HG03039 (cell line): ENCODE measurements around the gene FAM193A.
"Not testable (repeated sequence)": the region's sequence is repeated elsewhere in the genome, so short reads cannot be mapped to it uniquely, and the experiment has no call there.

ENCODE experiments used
- ATAC-seq: cut with Tn5 transposase; IDR thresholded peaks from one replicate; pipeline ENCODE4 v1.9.1; 2021; ENCODE audit warnings: mild to moderate bottlenecking, moderate library complexity; ENCODE audit not compliant: unreplicated experiment

The FAM193A gene

DNA sequence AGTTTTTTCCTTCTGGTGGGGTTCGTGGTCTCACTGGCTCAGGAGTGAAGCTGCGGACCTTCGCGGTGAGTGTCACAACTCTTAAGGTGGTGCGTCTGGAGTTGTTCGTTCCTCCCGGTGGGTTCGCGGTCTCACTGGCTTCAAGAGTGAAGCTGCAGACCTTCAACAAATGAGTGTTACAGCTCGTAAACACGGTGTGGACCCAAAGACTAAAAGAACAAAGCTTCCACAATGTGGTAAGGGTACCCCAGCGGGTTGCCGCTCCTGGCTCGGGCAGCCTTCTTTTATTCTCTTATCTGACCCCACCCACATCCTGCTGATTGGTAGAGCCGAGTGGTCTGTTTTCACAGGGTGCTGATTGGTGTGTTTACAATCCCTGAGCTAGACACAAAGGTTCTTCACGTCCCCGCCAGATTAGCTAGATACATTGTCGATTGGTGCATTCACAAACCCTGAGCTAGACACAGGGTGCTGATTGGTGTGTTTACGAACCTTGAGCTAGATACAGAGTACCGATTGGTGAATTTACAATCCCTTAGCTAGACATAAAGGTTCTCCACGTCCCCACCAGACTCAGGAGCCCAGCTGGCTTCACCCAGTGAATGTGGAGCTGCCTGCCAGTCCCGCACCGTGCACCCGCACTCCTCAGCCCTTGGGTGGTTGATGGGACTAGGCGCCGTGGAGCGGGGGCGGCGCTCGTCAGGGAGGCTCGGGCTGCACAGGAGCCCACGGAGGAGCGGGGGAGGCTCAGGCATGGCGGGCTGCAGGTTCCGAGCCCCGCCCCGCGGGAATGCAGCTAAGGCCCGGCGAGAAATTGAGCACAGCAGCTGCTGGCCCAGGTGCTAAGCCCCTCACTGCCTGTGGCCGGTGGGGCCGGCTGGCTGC lies 226.3 kb downstream of the FAM193A start:
- ATAC-seq, result not testable (repeated sequence)

DNA sequence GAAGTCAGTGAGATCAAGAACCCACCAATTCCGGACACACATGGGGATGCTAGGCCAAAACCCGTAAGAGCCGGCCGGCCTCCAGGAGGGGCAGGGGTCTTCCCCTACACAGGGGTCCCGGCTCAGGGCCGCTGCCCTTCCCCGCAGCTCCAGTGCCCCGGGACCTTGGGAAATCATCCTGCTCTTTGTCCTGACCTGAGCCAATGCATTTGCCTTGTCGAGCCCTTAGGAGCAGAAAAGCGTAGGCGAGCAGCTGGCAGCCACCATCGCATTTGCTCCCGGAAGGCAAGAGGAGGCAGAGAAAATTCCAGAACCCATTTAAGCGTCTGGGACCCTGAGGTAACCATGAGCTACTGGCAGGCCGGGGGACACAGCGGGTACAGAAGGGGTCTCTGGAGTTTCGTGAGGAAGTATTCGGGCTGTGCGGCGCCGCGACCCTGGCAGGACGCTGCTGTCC lies 227.1 kb downstream of the FAM193A start:
- ATAC-seq, result no peak

DNA sequence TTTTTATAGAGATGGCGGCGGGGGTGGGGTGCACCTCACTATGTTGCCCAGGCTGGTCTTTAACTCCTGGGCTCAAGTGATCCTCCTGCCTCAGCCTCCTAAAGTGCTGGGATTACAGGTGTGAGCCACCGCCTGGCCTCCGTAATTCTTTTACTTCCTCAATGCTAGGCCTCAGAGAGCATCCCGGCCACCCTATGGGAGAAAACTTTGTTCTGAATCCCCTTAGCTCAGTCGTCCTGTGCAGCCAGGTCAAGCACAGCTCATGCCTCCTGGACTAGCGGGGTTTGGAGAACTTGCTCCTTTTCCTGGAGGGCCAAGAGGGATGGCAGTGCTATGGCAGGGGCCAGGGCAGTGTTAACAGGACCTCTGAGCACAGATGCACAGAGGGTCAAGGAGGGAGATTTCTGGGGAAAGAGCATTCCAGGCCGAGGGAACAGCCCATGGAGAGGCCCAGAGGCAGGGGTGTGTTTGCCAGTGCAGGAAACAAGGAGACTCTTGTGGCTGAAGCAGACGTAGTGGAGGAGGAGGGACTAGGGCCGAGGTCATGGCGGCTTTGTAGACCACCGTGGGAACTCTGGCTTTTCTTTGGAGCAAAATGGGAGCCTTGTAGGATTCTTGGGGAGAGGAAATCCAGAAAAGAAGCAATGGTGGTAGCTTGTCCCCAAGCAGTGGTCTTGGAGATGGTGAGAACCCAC lies 229.5 kb downstream of the FAM193A start:
- ATAC-seq, result no peak

DNA sequence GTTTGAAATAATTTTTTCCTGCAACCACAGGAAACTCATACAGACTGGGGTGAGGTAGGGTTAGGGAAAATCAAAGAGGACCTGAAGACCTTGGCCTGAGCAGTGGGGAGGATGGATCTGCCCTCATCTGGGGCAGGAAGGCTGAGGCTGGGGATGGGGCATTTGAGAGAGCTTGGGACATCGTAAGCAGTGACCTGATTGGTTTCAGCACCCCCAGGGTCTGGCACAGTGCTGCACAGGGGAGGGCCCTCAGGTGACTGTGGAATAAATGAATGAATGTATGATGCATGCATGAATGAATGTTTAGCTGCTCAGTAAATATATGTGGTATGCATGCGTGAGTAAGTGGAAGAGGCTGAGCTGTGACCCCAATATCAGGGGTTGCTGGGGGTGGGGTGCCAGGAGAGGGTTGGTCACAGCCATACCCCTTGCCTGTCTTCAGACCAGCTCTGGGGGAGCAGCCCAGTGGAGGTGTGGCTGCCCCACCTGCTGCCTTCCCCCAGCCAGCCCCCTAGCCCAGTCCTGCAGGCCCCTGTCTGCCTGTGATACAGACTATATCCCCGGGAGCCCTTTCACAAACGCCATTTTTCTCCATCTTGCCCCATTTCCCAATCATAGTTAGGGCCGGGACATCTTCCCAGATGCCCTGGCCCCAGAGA lies 230.7 kb downstream of the FAM193A start:
- no peak for ATAC-seq

DNA sequence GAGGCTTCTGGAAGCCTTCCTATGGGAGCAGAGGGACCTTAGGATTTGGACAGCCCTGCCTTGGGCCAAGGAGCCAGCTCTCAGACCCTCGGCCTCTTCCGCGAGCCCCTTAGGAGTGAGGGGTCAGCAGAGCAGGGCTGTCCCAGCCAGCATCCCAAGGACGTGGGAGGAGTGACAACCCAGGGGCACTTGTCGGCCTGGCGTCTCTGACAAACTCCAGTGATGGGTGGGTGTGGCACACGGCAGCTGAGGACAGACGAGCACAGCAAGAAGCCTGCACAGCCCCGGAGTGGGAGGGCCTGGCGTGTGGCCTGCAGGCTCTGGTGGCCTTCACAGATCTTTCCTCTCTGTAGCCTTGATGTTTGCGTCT lies 231.2 kb downstream of the FAM193A start:
- ATAC-seq, result no peak

DNA sequence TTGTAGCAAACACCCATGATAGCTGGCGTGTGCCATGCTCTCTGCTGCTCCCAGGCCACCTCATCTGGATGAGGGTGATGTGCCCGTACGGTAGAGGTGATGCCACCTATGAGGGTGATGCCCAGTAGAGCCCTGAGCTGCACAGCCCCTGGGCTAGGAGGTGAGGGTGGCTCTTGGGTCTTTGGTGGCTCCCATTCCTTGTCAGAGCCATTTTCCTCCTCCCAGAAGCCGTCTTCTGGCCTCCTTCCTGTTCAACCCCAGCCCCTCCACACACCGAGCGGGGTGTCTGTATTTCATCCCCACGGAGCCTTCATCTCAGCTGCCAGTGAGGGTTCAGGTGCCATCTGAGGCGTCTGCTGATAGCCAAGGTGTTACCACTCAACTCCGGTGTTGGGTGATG lies 231.7 kb downstream of the FAM193A start:
- ATAC-seq, result no peak

DNA sequence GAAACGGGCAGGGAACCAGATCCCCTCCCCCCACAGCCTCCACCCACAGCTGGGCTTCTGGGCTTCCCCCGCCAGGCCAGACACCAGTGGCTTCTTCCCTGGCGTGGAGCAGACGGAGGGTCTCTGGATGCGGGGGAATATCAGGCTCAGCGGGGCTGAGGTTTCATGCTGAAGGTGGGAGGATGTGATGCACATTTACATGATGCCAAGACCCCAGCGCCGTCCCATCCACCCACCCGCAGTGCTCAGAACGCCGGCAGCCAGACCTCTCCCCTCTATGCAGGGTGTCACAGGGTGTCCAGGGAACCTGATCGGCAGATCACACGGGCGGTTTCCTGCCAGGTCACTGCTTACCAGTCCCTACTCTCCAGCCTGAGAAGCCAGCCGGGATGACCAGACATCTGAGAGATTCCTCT lies 232.5 kb downstream of the FAM193A start:
- ATAC-seq, result no peak

DNA sequence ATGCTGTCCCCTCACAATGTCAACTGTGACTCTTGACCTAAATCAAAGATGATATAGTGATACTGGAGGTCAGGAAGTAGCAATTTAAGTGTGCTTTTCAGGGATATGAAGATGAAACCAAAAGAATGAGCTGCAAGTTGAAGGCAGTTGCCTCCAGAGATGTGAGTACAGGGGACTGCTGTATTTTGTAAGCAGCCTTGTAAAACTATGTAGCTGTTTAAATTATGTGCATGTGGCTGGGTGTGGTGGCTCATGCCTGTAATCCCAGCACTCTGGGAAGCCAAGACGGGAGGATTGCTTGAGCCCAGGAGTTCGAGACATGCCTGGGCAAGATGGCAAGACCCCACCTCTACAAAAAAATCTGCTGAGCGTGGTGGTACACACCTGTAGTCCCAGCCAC lies 234.8 kb downstream of the FAM193A start:
- no peak for ATAC-seq

DNA sequence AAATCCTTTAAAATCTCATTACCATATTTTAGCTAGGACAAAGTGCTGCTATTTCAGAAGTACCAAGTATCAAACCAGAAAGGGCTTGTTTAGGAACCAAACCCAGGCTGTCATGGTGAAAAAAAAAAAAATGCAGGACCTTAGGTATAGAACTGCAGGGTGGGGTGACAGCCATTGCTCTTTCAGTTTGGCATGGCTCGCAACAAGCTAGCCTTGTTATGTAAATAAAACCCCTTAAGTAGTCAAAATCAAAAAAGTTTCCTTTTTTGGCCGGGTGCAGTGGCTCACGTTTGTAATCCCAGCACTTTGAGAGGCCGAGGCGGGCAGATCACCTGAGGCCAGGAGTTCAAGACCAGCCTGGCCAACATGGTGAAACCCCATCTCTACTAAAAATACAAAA lies 244.2 kb downstream of the FAM193A start:
- not testable (repeated sequence) for ATAC-seq

DNA sequence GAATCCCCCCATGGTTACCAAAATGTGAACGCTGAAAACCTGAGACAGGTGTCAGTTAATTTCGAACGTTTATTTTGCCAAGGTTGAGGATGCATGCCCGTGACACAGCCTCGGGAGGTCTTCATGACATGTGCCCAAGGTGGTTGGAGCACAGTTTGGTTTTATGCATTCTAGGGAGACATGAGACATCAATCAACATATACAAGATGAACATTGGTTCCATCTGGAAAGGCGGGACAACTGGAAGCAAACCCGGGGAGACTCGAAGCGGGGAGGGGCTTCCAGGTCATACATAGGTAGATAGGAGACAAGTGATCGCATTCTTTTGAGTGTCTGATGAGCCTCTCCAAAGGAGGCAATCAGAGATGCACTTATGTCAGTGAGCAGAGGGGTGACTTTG lies 245.5 kb downstream of the FAM193A start:
- ATAC-seq, result no peak
